Activated T-cell treated with anti-CD3 and anti-CD28 coated beads, Interleukin-2, amount 50 U/mL, for 4 hours (primary cell): Measurements from ENCODE around the gene EPHB1. TPM values are rescaled to one million over a fixed set of nuclear protein-coding genes. Genes with fewer than 3 reads are reported as not detected.

Experiments used
- ATAC-seq, 2 donors: fragments of 200-7000 bp; cut with Tn5 transposase; one replicate each; pipeline ENCODE4 v1.10.0; 2021
- DNase-seq: peaks from one replicate; pipeline ENCODE4 v3.0.0-alpha.2; 2020
- H3K27me3 Mint-ChIP-seq: one replicate; pipeline ENCODE4 v1.8.0; 2021; ENCODE audit warnings: low read depth, mixed read lengths
- H3K36me3 Mint-ChIP-seq: one replicate; pipeline ENCODE4 v1.8.0; 2022; ENCODE audit warnings: mixed read lengths; ENCODE audit not compliant: insufficient read depth
- H3K4me1 Mint-ChIP-seq: one replicate; pipeline ENCODE4 v1.8.0; 2021; ENCODE audit warnings: low read depth, mixed read lengths
- H3K4me3 Mint-ChIP-seq: one replicate; pipeline ENCODE4 v1.8.0; 2021; ENCODE audit warnings: mild to moderate bottlenecking, moderate library complexity, mixed read lengths
- H3K9me3 Mint-ChIP-seq: one replicate; pipeline ENCODE4 v1.8.0; 2021; ENCODE audit warnings: mixed read lengths
- total RNA-seq, 3 donors: library from RNA; stranded (reverse); gene quantifications; one replicate each; pipeline ENCODE4 v1.2.1, GENCODE V29; 2021

Gene EPHB1
- total RNA-seq, 3 donors from 2014 or later: 0.50 to 0.71 (median 0.68) TPM

DNA sequence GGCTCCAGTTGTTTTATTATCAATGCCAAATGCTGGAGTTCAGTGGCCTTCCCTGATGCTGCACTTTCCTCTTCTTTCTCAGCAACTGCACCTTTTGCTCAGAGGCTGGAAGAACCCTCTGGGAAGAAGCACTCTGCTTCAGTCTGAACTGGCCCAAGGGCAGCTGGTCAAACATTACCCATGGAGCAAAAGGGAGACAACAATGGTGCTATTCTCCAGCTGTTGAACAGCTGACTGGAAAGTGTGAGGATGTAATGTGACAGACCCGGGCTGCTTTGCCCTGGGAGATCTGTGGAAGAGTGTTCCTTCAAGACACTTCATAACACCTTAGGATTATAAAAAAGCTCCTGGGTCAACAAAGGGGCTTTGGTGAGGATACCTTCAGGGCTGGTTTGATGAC is 84.9 kb downstream of the EPHB1 start:
- H3K36me3 Mint-ChIP-seq: no peaks in the 10 kb centered on the region
- no peaks in the 10 kb centered on the region for H3K9me3 Mint-ChIP-seq
- H3K4me3 Mint-ChIP-seq: no peak overlapping the region
- H3K27me3 Mint-ChIP-seq: no peaks in the 10 kb centered on the region
- H3K4me1 Mint-ChIP-seq: no peaks in the 10 kb centered on the region
- no peak for DNase-seq
- ATAC-seq: no peak

DNA sequence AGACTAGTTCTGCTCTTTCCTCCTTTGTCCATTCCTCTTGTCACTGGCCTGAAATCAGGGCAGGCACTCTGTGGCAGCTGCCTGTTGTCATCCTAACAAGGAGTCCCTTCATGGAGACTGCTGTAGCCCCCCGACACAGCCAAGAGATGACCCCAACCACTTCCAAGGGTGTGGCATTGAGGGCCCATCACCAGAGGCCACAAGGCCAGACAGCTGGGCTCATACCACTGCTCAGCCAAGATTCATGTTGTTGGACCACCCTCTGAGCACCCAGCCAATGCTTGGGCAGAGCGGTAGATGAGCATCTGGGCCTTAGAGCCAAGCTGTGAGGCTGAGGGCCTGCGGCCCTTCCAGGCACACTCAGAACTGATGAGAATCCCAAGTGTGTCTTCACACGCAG is 85.4 kb downstream of the EPHB1 start:
- no peaks in the 10 kb centered on the region for H3K36me3 Mint-ChIP-seq
- H3K27me3 Mint-ChIP-seq: no peaks in the 10 kb centered on the region

DNA sequence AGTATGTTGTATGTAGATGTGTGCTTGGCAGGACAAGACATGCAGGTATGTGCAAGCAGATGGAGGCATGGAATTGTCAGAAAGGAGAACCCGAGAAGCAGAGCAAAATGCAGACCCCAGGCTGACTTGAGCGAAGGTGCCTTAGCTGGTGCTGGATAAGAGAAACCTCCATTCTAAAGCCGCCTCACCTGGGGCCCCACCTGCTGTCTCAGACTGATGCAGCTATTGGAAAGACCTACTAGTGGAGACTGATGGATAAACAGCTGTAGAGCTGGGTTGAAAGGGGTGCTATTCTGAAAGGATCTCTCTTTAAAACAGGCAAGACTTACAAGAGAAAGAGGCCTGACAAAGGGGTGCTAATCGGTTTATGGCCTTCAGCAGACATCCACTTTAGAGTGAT is 86.2 kb downstream of the EPHB1 start:
- Mint-ChIP-seq H3K9me3 (no peaks in the 10 kb centered on the region), H3K36me3 (no peaks in the 10 kb centered on the region), H3K4me3 (no peak overlapping the region), H3K4me1 (no peaks in the 10 kb centered on the region), H3K27me3 (no peaks in the 10 kb centered on the region)
- no peak for DNase-seq
- no peak for ATAC-seq

More for the DNA sequence above, 85.4 kb downstream of the EPHB1 start:
- Mint-ChIP-seq H3K4me3 (no peak overlapping the region), H3K4me1 (no peaks in the 10 kb centered on the region), H3K9me3 (no peaks in the 10 kb centered on the region)
- DNase-seq: no peak
- no peak for ATAC-seq

DNA sequence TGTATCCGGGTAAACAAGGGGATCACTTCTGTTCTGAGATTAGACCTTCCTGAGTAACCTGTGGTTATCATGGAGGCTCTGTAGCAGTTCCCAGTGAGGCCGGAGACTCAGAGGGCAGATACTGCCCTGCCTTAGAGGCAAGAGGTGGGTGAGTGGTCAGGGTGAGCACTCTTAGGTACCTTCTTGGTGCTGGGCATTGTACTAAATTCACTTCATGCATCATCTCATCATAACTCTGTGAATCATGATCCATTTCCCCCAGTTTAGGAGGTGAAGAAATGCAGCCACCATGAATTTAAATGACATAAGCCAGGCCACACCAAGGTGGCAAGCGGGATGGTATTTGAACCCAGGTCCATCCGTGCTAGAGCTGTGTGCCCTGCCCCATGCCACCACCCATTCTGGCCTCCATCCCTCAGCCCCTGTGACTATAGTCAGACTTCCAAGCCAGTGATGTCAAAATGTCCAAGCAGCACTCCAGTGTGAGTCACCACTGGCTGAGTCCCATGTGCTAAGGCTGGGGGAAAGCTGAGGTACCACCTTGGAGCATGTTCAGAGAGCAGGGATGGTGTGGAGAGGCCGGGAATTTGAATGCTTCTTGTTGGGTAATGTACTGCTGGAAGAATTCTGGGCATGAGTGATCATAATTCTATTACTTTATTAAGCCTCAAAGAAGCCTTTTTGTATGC is 88.8 kb downstream of the EPHB1 start:
- ATAC-seq: no peak
- no peaks in the 10 kb centered on the region for H3K4me1 Mint-ChIP-seq
- no peaks in the 10 kb centered on the region for H3K9me3 Mint-ChIP-seq
- H3K36me3 Mint-ChIP-seq: no peaks in the 10 kb centered on the region
- H3K27me3 Mint-ChIP-seq: no peaks in the 10 kb centered on the region
- H3K4me3 Mint-ChIP-seq: no peak overlapping the region
- no peak for DNase-seq

DNA sequence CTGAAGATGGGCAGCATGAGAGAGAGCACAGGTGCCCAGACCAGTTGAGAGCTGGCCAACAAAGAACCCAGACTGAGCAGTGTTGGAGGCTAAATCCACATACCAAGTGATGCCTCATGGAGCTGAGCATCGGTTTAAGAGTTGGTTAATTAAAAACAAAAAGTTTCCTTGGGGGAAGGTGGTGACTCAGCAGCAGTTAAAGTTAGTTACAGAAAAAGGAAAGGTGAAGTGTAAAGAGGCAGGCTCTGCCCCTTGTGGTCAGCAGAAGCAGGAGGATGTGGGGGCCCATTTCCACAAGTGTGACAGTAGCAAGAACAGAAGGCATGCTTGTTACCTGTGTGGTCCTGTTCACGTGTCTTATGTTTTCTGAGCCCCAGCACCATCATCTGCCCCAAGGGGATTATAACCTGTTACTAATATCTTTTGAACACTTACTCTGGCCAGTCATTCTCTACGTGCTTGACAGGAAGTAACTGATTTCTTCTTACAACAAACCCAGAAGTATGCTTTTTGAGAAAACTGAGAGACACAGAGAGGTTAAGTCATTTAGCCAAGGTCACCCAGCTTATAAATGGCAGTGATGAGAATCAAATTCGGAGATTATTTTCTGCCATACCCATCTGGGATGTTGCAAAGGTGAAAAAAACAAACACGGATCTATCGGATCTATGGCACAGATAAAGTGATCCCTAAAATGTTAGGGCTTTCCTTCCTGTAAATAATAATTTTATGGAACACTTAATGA is 91.0 kb downstream of the EPHB1 start:
- H3K27me3 Mint-ChIP-seq: no peaks in the 10 kb centered on the region
- no peak for DNase-seq
- no peak overlapping the region for H3K4me3 Mint-ChIP-seq
- H3K4me1 Mint-ChIP-seq: no peaks in the 10 kb centered on the region
- no peaks in the 10 kb centered on the region for H3K9me3 Mint-ChIP-seq
- no peak for ATAC-seq
- H3K36me3 Mint-ChIP-seq: no peaks in the 10 kb centered on the region

DNA sequence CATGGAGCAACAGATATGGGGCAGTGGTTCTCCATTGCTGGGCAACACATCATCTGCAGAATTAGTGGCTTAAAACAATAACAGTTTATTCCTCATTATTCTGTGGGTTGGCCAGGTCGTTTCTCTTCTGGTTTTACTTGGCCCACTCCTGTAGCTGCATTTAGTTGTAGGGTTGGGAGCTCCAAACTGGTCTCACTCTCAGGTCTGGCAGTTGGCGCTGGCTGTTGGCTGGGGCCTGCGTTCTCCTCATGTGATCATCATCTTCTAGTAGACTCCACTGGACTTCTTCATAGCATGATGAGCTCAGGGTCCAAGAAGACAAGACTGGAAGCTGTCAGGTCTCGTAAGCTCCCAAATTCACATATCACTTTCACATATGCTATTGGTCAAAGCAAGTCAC is 91.9 kb downstream of the EPHB1 start:
- ATAC-seq (no peak), DNase-seq (no peak)
- no peak overlapping the region for H3K4me3 Mint-ChIP-seq
- no peaks in the 10 kb centered on the region for H3K9me3 Mint-ChIP-seq
- H3K4me1 Mint-ChIP-seq: no peaks in the 10 kb centered on the region
- no peaks in the 10 kb centered on the region for H3K27me3 Mint-ChIP-seq
- H3K36me3 Mint-ChIP-seq: no peaks in the 10 kb centered on the region

DNA sequence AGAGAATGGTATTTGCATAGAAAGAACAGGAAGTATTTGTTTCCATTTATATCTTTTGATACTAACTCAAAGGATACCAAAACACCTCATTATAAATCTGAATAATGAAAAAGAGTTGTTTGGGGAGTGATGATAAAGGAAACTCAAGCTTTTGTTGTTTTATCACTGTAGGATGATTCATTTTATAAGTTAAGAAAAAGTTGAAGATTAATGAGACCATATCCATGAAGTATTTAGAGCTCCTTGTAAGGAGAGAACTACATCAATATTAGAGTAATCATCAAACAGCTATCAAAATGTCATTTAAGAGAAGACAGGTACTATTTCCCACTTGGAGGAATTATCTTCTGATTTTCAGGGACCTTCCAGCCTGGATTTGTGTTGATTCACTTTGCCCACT is 92.5 kb downstream of the EPHB1 start:
- H3K36me3 Mint-ChIP-seq: no peaks in the 10 kb centered on the region
- no peaks in the 10 kb centered on the region for H3K9me3 Mint-ChIP-seq
- no peaks in the 10 kb centered on the region for H3K4me1 Mint-ChIP-seq
- no peak for DNase-seq
- ATAC-seq: no peak
- no peak overlapping the region for H3K4me3 Mint-ChIP-seq
- no peaks in the 10 kb centered on the region for H3K27me3 Mint-ChIP-seq

DNA sequence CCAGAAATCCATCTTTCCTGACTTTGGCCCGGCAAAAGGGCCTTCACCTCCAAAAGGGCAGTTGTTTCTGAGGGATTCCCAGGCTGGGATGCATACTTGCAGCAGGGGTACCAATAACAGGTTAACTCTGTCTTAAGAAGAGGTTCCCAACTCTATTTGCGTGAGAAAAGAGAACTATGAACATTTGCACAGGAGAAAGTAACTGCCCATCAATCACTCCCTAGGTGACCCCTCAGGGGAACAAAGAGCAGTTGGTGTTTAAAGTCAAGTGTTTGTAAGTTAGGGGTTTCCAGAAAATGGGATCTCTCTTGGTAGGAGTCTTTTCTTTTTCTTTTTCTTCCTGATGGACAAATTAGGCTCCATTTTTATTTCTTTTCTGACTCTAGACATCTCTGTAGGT is 97.3 kb downstream of the EPHB1 start:
- ATAC-seq: no peak
- no peaks in the 10 kb centered on the region for H3K36me3 Mint-ChIP-seq
- no peaks in the 10 kb centered on the region for H3K4me1 Mint-ChIP-seq
- peaks cover 2% of the 10 kb centered on the region for H3K27me3 Mint-ChIP-seq
- no peak for DNase-seq
- no peak overlapping the region for H3K4me3 Mint-ChIP-seq
- no peaks in the 10 kb centered on the region for H3K9me3 Mint-ChIP-seq

DNA sequence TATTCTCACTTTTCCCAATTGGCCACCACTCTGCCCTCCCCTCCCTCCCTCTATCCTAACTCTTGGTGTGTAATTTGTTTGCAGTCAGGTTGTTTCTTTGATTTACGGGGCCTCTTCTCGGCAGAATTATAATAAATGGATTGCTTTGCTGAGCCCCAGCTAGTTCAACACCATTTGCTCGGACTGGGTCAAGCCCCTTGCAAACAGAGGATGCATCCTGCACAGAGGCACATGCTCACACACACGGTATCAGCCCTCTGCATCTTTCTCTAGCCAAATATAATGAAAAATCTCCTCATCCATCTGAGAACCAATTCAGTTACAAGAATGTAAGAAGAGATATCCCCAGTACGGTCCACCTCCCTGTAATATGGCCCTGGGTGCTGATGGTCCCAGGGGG is 97.7 kb downstream of the EPHB1 start:
- Mint-ChIP-seq H3K9me3 (no peaks in the 10 kb centered on the region), H3K36me3 (no peaks in the 10 kb centered on the region), H3K27me3 (peaks cover 2% of the 10 kb centered on the region), H3K4me1 (no peaks in the 10 kb centered on the region), H3K4me3 (no peak overlapping the region)
- no peak for ATAC-seq
- no peak for DNase-seq

DNA sequence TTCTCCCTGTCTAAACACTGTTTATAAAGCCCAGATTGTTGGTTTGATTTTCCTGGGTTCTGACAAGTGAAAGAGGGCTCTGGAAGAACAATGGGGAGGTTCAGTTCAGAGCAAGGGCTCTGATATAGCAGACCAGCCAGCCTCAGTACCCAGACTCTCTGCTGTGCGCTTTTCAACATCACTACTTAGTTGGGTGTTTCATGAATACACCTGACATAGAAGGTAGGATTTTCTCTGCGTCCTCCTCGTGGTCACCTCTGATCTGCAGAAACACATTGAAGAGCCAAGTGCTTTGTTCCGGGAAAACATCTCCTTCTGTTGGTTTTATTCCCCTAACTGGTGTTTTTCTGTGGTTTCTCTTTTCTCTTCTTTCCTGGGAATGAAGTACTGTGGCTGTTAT is 99.5 kb downstream of the EPHB1 start:
- H3K4me1 Mint-ChIP-seq: no peaks in the 10 kb centered on the region
- H3K36me3 Mint-ChIP-seq: no peaks in the 10 kb centered on the region
- no peak overlapping the region for H3K4me3 Mint-ChIP-seq
- H3K9me3 Mint-ChIP-seq: no peaks in the 10 kb centered on the region
- peaks cover 2% of the 10 kb centered on the region for H3K27me3 Mint-ChIP-seq
- ATAC-seq (no peak), DNase-seq (no peak)

DNA sequence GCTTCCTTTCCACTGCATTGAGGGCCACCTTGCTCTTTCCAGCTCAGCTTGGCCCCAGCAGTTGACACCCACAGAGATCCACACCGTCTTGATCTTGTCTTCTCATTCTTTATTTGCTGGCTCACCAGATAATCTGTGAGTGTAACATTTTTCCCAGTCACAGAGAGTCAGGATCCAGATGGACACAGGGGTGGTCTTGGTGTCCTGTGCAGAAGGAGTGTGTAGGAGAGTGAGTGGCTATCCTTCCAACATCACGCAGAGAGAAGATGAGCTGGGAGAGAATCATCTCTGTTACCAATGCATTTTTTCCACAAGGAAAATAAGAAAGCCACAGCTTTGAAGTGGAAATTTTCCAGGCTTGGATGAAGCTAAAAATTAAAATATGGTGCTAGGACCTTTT is 100.1 kb downstream of the EPHB1 start:
- H3K4me1 Mint-ChIP-seq: no peaks in the 10 kb centered on the region
- H3K27me3 Mint-ChIP-seq: peaks cover 2% of the 10 kb centered on the region
- no peak overlapping the region for H3K4me3 Mint-ChIP-seq
- ATAC-seq: no peak
- H3K36me3 Mint-ChIP-seq: no peaks in the 10 kb centered on the region
- H3K9me3 Mint-ChIP-seq: no peaks in the 10 kb centered on the region
- no peak for DNase-seq

DNA sequence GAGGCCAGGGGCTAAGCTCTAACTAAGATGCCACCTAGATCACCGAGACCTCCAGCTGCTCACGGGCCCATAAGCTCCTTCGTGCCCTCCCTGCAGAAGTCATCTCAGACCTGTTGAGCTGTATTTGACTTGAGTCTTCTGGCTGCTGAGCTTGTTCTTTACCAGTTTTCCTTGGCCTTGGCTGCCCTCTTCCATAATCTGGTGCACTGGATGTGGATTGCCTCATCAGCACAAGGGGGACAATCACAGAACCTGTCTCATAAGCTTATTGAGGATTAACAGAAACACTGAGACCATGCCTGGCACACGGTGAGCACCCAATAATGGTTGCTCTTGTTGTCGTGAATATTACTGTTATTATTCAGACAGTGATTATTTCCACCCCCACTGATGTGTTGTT is 101.1 kb downstream of the EPHB1 start:
- Mint-ChIP-seq H3K4me3 (no peak overlapping the region), H3K27me3 (peaks cover 2% of the 10 kb centered on the region), H3K4me1 (no peaks in the 10 kb centered on the region), H3K9me3 (no peaks in the 10 kb centered on the region), H3K36me3 (no peaks in the 10 kb centered on the region)
- DNase-seq: no peak
- no peak for ATAC-seq

DNA sequence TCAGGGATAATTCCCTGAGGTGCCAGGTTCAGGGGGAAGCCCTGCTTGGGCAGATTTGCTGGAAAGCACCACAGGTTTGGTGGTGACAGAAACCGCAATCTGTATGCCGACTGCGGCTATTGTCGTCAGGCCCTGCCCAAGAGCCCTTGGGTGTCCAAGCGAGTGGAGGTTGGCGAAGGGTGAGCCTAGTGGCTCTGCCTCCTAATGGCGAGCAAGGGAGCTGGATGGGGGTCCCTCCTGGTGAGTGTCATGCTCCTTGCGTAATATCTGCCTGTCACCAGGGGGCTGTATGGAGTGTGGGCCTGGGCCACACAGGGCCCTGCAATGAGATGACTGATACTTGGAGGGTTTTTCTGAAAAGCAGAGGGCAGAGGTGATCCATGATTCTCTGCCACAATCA is 101.6 kb downstream of the EPHB1 start:
- no peaks in the 10 kb centered on the region for H3K9me3 Mint-ChIP-seq
- H3K4me1 Mint-ChIP-seq: no peaks in the 10 kb centered on the region
- ATAC-seq (no peak), DNase-seq (no peak)
- no peaks in the 10 kb centered on the region for H3K36me3 Mint-ChIP-seq
- H3K27me3 Mint-ChIP-seq: peaks cover 2% of the 10 kb centered on the region
- H3K4me3 Mint-ChIP-seq: no peak overlapping the region

DNA sequence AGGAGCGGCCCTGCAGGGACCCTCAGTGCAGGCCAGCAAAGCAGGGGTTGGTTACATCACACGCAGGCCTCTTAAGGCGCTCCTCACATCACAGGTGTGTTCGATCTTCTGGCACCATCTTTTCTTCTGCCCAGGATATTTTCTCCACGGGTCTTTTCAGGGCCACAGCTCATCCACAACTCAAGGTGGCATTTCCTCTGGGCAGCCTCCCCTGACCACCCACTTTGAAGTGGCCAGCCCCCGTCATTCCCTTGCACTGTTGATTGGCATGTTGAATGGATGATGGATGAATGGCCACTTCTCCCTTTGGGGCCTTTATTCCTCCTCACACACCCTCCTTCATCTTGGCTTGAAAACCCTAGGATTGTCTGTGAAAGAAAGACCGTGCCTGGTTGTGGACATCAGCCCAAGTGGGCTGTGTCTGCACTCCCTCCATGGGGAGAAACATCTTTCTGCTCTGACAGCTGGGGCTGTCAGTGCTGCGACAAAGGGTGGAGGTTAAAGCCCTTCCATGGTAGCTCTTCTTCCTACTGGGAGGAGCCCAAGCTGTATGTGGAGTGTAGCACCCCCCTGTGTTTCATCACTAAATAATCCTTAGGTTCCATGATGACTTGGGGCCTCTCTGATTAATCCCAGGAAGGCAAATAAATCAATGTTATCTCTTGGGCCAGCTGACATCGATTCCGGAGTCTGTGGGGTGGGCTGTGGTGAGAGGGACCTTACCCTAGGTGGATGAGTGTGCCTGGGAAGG is 102.5 kb downstream of the EPHB1 start:
- no peak for ATAC-seq
- Mint-ChIP-seq H3K27me3 (peaks cover 2% of the 10 kb centered on the region), H3K9me3 (no peaks in the 10 kb centered on the region), H3K4me3 (no peak overlapping the region), H3K4me1 (no peaks in the 10 kb centered on the region), H3K36me3 (no peaks in the 10 kb centered on the region)
- no peak for DNase-seq
